GM19193 (cell line): ENCODE measurements around the gene CA10.

Experiments used
- POLR2A ChIP-seq: IDR thresholded peaks from 4 replicates; pipeline ENCODE4 v1.6.1; 2011; ENCODE audit not compliant: insufficient read depth, insufficient read length; ENCODE audit errors: extremely low read depth

CA10 gene

DNA sequence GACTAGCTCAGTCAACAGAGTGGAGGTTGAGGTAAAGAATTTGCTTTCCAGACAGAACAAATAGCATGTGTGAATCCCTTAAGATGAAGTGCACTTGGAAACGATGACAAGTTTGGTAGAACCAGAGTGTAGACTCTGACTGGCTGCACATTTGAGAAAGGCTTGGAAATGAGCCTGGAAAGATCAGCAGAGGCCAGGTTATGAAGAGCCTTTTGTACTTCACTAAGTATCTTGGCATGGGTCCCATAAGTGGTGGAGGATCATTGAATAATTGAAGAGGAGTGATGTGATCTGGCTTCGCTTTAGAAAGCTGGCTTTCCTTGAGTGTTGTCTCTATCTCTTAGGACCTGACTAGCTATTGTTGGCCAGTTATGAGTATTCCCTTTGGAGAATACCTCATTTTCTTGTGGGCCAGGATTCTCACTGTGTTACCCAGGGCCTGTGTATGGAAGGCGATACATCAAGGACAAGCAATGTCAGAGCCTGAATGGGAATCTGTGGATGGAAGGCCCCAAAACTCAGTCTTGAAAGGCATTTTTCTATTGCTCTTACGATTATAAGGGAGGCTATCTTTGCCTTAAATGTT is 568.4 kb downstream of the CA10 start:
- no peak for TF ChIP-seq POLR2A

DNA sequence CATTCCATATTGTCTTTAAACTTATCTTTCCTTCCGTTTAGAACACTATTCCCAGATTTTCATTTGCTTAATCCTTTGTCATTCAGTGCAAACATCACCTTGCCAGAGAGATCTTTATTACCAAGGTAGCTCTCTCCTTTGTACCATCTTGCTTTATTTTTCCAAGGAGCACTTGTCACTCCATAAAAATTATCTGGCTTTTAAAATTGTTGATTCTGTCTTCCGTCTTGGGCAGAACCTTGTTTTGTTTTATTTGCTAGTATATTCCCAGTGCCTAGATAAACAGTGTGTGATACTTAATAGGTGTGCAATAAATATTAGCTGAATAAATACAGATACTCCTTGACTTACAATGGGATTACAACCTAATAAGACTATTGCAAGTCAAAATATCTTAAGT is 570.5 kb downstream of the CA10 start:
- no peak for TF ChIP-seq POLR2A

DNA sequence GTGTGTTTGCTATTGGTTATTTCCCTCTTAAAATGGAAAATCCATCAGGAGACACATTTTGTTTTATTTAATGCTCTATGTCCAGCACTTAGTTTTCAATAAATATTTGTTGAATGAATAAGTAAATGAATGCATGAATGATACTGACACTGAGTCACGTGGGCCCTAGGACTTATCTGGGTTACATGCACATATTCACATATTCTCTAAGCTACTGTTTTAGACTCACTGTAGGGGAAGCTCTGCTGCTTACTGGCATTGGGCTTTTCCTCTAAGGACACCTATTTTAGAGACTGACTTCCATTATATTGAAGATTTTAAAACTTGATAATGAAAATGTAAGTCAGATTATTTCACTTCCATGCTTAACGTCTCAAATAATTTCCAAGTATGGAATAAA is 571.0 kb downstream of the CA10 start:
- no peak for TF ChIP-seq POLR2A

DNA sequence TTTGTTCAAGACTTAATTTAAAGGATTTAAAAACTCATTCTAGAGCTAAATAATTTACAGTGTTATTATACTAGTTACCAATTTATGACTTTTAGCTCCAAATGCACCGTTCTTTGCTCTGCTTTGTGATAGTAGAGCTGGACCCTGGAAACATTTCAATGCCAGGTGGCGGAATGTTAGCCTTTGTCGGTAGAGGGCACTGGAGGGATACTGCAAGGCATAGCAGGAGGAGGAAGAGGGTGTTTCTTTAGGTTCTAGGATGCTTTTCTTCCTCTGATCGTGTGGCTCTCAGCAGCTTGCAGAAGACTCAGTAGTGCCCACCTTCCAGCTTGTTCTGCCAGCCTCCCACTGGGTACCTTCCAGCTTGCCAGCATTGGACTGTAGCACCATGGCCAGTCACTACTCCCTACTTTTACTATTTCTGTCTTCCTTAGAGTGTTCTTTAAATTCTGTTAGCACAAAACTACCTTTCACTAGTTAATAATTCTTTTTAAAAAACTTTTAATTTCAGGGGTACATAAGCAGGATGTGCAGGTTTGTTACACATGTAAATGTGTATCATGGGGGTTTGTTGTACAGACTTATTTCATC is 572.9 kb downstream of the CA10 start:
- no peak for TF ChIP-seq POLR2A

DNA sequence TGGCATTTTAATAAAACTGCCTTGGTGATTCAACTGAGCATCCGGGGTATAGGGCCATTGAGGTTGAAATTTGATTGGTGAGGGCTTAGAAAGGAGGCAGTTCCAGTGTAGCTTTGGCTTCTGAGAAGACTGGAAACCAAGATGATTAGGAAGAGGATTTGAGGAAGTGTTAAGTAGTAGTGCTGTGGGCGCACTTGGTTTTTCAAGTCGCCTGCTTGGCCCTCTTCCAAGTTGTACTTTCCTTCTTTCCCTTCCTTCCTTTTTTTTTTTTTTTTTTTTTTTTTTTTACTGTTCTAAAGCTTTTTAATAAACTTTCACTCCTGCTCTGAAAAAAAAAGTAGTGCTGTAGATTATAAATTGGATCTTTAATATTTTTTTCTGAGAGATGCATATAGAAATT is 577.6 kb downstream of the CA10 start:
- TF ChIP-seq POLR2A, result no peak
